Uterus (tissue), 2 donors: ENCODE measurements around the gene NABP1.

Experiments used
- POLR2A ChIP-seq, 2 donors: fragments of 450-650 bp; IDR thresholded peaks; one replicate each; pipeline ENCODE4 v1.6.1; 2016; ENCODE audit warnings: antibody characterized with exemption in 2 of 2, mild to moderate bottlenecking in 1 of 2, moderate library complexity in 1 of 2
- TF ChIP-seq, protein P1 (sequence below), 4 experiments: fragments of 200-600 bp in 2 of 4; fragments of 450-650 bp in 2 of 4; sonication (generic) in 2 of 4; IDR thresholded peaks; one replicate each; pipeline ENCODE4 v1.5.1; 2016 to 2019; ENCODE audit warnings: antibody characterized with exemption in 4 of 4, mild to moderate bottlenecking in 2 of 4, moderate library complexity in 1 of 4

- TF ChIP-seq, protein P1, sequence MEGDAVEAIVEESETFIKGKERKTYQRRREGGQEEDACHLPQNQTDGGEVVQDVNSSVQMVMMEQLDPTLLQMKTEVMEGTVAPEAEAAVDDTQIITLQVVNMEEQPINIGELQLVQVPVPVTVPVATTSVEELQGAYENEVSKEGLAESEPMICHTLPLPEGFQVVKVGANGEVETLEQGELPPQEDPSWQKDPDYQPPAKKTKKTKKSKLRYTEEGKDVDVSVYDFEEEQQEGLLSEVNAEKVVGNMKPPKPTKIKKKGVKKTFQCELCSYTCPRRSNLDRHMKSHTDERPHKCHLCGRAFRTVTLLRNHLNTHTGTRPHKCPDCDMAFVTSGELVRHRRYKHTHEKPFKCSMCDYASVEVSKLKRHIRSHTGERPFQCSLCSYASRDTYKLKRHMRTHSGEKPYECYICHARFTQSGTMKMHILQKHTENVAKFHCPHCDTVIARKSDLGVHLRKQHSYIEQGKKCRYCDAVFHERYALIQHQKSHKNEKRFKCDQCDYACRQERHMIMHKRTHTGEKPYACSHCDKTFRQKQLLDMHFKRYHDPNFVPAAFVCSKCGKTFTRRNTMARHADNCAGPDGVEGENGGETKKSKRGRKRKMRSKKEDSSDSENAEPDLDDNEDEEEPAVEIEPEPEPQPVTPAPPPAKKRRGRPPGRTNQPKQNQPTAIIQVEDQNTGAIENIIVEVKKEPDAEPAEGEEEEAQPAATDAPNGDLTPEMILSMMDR (IDR thresholded peaks at IDR 0.05) = no peak
- no peak for TF ChIP-seq POLR2A (IDR thresholded peaks at IDR 0.05)
These were observed 918 bp upstream of the NABP1 start for GRCh38 chr2:191676790-191677645.
